GM18498 (cell line): ENCODE data around the gene USF2.

Experiments used
- ATAC-seq: cut with Tn5 transposase; IDR thresholded peaks from one replicate; pipeline ENCODE4 v1.9.1; 2021; ENCODE audit warnings: mild to moderate bottlenecking, moderate library complexity; ENCODE audit not compliant: unreplicated experiment

USF2 gene

DNA sequence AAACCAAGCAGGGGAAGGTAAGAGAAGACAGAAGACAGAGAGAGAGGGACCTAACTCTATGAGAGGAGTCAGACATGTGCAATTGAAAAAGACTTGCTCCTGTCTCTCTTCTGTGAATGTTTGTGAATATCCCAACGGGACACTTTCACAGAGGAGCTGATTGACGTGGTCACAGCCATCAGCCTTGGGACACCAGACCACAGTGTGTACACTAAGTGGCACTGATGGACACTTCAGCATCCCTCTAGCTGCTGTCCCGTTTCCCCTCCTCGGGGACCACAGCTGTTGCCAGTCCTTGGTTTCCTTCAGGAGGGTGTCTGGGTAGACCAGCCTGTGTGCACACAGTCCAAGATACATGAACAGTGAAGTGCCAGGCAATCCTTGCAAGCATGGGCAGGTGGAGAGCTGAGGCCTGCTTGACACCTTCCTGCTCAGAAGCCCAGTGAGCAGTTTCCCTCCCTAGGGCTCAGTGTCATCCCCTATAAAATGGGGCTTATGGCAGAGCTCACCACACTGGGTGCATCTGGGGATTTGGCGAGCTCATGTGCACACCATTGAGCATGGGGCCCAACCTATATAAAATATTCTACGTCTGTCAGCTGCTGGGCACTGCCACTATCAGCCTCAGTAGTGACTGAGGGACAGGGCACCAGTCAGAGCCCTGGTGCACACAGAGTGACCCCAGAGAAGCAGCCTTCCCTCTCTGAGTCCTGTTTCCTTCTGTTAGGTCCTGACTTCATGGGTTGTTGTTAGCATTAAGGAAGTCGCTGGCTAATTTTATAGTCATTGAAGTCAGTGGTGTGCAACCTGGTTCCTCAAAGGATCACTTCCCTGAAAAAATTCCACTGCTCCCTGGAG is 4.3 kb upstream of the USF2 start:
- no peak for ATAC-seq

DNA sequence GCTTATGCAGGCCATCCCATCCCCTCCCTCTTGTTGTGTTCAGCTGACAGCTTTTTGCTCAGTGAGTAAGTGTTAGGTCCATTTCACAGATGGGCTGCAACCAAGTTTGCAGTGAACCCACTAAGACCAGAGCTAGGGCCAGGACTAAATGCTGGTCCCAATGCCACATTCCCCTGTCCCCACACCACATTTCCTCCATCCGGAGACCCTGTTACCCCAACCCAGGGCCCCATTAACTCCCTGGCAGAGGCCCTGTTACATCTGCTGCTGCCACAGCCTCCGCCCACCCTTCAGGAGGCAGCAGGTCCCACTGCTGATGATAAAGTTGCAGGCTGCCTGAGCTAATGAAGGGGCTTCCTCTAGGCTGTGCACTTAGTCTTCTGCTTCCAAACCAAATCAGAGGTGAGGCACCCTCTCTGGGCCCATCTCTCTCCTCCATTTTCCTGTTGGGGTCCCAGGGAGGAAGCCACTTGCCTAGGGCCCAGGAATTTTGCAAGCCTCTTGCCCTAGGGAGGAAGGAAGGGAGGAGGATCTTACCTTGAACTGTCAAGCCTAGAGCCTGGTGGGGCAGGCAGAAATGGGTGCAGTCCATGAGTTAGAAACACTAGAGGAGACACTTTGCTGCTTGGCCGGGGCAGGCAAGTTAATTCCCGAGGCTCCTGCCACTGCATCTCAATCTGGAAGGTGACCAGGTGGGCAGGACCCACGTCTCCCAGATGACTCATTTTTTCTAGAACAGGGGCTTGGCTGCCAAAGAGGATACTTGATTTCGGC is 3.4 kb upstream of the USF2 start:
- ATAC-seq = no peak

DNA sequence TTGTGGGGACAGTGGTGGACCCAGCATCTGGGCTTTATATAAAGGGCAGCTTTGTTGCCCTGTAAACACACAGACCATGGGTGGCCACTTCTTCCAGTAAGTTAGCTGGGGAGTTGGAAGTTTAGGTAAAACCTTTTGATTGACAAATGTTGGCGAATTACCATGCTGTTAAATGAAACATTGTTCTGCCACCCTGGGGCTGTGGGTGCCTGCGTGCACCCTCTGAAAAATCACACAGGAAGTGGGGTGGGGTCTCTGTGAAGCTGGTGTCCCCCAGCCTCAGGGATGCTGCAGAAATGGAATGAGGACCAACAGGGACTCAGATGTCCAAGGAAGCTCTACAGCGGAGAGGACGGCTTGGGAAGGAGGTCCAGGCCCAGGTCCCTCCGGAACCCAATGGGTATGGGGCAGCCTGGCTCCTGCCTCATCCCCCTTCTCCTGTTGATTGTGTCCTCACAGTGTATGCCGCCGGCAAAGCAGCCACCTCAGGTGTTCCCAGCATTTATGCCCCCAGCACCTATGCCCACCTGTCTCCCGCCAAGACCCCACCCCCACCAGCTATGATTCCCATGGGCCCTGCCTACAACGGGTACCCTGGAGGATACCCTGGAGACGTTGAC is 2.8 kb upstream of the USF2 start:
- ATAC-seq = no peak

DNA sequence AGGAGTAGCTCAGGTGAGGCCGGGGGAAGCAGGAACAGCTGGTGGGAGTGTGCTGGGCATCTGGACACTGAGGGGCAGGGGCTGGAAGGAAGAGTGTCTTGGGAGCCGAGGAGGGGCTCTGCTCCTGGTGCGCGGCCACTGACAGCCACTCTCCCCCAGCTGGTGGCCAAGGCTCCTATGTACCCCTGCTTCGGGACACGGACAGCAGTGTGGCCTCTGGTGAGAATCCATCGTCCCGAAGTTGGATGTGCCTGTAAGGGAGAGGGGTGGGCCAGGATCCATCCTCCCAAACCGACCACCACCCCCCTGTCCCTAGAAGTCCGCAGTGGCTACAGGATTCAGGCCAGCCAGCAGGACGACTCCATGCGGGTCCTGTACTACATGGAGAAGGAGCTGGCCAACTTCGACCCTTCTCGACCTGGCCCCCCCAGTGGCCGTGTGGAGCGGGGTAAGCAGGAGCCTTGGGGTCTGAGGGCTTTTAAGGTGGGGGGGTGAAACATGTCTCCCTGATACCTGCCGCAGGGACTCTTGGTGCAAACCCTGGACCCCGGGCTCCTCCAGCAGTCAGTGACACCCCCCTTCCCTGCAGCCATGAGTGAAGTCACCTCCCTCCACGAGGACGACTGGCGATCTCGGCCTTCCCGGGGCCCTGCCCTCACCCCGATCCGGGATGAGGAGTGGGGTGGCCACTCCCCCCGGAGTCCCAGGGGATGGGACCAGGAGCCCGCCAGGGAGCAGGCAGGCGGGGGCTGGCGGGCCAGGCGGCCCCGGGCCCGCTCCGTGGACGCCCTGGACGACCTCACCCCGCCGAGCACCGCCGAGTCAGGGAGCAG is 2.0 kb upstream of the USF2 start:
- ATAC-seq = no peak

- ATAC-seq = no peak
Observed at GRCh38 chr19:35267353-35267817, 1.4 kb upstream of the USF2 start.

- peak; percentile 52 for ATAC-seq
Observed at GRCh38 chr19:35267818-35268535, 785 bp upstream of the USF2 start.

DNA sequence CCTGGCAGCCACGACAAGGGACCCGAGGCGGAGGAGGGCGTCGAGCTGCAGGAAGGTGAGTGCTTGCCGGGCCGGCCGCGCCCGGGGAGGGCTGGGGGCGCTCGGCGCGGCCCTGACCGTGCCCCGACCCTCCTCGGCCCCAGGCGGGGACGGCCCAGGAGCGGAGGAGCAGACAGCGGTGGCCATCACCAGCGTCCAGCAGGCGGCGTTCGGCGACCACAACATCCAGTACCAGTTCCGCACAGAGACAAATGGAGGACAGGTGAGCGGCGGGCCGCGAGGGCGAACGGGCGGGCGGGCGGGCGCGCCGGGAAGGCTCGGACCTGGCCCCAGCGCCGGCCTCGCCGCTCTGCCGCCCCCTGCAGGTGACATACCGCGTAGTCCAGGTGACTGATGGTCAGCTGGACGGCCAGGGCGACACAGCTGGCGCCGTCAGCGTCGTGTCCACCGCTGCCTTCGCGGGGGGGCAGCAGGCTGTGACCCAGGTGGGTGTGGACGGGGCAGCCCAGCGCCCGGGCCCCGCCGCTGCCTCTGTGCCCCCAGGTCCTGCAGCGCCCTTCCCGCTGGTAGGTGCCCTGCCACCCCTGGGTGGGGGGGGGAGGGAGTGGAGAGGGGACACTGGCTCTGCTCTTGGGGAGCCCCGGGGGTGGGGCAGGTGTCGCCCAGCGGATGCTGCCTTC is 816 bp downstream of the USF2 start:
- ATAC-seq = peak; percentile 52

GRCh38 chr19:35270381-35270811 is 1.6 kb downstream of the USF2 start:
- no peak for ATAC-seq

GRCh38 chr19:35271546-35271945 is 2.8 kb downstream of the USF2 start:
- no peak for ATAC-seq

- ATAC-seq = no peak
Observed at GRCh38 chr19:35272122-35272719, 3.5 kb downstream of the USF2 start.

GRCh38 chr19:35272954-35273649 is 4.3 kb downstream of the USF2 start:
- ATAC-seq = no peak

DNA sequence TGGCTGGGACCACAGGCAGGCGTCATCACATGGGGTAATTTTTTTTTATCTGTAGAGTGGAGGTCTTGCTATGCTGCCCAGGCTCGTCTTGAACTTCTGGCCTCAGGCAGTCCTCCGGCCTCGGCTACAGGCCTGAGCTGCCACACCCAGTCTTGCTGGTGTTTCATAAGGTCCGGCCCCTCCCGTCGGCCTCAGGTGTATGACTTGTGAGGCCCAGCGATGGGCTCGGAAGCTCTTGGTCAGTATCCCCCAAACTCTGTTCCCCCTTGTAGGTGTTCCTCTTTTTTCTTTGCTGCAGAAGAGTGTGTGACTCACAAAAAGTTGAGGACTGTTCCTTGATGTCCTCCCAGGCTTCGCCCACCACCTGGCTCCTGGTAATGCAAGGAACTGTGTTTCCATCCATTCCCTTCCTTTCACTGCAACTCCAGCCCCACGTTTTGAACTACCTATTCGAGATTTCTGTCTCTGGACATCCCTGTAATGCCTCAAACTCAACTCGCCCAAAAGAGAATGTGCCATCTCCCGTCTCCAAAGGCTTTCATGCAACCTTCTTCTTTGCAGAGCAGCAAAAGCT is 5.0 kb downstream of the USF2 start:
- no peak for ATAC-seq

- no peak for ATAC-seq
Observed at GRCh38 chr19:35274323-35274722, 5.6 kb downstream of the USF2 start.

DNA sequence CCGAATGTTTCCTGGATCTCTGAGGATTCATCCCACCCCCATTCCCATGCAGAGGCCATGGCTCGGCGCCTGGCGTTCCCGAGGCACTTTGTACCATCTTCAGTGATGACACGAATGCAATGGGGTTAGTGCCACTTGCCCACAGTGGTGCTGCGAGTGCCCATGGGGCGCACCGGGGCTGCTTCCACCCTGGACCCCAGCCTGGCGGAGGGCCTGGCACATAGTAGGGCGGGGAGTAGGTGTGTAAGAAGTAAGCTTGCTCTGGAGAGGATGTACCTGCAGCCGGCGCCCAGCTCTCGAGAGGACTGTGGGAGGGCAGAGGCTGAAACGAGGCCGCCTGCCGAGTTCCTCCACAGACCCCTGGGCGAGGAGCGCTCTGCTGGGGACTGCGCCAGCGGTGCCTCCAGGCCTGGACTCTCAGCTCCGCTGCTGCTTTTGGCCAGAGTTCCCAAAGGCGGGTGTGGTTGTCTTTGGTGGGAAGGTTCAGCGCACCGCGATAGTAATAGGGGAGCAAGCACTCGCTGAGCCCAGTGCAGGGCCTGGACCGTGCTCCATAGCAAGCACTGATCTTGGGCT is 8.0 kb downstream of the USF2 start:
- no peak for ATAC-seq

DNA sequence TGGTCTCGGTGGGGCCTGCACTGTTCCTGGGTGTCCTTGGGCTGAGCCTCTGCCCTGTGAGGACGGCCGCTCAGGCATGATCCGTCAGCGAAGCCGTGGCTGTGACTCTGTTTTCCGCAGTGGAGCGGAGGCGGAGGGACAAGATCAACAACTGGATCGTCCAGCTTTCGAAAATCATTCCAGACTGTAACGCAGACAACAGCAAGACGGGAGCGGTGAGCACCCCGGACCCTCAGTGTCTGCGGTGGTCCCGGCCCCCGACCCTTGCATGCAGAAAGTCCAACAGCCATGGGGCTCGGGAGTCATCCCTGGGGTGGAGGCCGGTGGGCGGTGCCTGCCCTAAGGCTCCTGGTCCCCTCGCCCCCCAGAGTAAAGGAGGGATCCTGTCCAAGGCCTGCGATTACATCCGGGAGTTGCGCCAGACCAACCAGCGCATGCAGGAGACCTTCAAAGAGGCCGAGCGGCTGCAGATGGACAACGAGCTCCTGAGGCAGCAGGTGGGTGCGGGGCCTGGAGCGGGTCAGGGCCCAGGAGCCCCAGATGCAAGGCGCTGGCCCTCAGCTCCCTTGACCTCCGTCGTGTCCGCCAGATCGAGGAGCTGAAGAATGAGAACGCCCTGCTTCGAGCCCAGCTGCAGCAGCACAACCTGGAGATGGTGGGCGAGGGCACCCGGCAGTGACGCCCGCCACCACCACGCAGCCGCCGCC is 10.0 kb downstream of the USF2 start:
- no peak for ATAC-seq

GRCh38 chr19:35279374-35279773 is 10.6 kb downstream of the USF2 start:
- ATAC-seq = no peak
